ENCODE data around the gene AP2A1.

Gene AP2A1

DNA sequence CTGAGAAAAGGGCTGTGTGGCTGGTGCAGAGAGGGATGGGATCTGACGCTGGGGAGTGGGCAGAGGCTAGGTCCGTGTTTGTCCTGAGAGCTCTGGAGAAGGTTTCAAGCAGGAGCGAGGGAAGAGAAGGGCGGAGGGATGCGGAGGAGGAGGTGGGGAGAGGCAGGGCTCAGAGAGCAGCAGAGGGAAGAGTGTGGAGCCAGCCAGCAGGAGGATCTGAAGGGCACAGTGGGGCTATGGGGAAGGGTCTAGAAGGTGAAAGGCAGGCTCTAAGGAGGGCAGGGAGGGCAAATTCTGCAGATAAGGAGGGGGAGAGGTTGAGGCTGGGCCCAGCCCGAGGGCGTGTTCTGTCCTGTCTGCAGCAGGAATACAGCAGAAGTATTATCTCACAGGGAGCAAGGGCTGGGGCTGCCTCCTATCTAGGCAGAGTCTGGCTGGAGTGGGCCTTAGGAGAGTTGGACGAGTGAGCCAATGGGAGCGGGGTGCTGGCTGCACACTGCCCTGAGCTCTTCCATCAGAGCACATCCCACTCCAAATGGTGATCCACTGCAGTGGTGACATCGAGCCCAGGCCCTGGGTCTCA, 6.1 kb downstream of the AP2A1 start:
- H3K4me3 ChIP-seq (replicated peaks in 1 of 2; ENCODE audit: low read depth in 2 of 2, low read length in 2 of 2) = no peak overlapping the region
- no peak for DNase-seq (ENCODE audit: low read depth in 2 of 2)
- TF ChIP-seq CTCF (IDR thresholded peaks at IDR 0.05; ENCODE audit: low read depth, low read length) = no peak

- no peak for DNase-seq (ENCODE audit: low read depth in 2 of 2)
- no peak for TF ChIP-seq CTCF (IDR thresholded peaks at IDR 0.05; ENCODE audit: low read depth, low read length)
- H3K4me3 ChIP-seq (replicated peaks in 1 of 2; ENCODE audit: low read depth in 2 of 2, low read length in 2 of 2) = no peak overlapping the region
Observed at GRCh38 chr19:49773663-49774350, 7.0 kb downstream of the AP2A1 start.

GRCh38 chr19:49774969-49775368, 8.2 kb downstream of the AP2A1 start:
- TF ChIP-seq CTCF (IDR thresholded peaks at IDR 0.05; ENCODE audit: low read depth, low read length) = no peak
- no peak overlapping the region for H3K4me3 ChIP-seq (replicated peaks in 1 of 2; ENCODE audit: low read depth in 2 of 2, low read length in 2 of 2)
- no peak for DNase-seq (ENCODE audit: low read depth in 2 of 2)

DNA sequence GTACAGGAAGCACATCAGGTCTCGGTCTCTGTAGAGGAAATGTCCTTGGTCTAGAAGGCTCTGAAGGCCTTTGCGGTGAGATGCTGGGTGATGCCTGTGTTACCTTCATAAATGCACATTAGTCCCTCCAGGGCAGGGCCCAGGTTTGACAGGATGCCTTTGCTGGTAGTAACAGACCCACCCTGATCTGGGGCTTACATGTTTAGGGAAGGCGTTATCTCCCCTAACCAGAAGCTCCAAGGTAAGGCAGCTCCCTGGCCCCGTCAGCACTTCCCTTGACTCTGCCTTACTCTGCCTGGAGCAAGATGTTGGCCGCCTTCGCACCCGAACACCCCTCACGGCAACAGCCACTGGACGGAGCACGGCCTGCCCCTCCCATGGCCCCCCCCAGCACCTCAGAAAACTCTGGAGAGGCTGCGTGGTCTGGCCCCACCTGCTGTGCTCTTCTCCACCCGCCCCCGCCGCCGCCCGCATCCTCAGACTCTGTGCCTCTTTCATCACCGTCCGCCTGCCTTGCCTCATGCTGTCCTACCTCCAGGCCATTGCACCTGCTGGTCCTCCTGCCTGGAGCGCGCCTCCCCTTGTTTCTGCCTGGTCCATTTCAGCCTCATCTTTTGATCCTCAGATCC, 9.1 kb downstream of the AP2A1 start:
- no peak for DNase-seq (ENCODE audit: low read depth in 2 of 2)
- no peak overlapping the region for H3K4me3 ChIP-seq (replicated peaks in 1 of 2; ENCODE audit: low read depth in 2 of 2, low read length in 2 of 2)
- no peak for TF ChIP-seq CTCF (IDR thresholded peaks at IDR 0.05; ENCODE audit: low read depth, low read length)

DNA sequence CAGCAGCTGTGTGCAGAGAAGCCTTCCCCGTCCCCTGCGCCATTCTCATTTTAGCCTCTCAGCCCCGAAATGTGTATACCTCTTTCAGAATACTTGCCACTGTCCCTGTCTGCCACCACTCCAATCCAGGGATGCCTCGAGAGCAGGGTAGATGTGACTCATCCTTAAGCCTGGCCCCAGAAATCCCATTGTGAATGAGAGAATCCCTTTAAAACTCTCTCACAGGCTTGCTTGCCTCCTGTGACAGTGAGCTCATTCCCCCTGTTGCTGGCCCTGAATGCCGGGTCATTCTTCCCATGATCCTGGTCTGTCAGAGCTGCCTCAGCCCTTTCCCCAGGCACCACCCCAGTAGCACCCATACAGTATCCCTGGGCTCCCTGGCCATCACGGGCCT, 9.6 kb downstream of the AP2A1 start:
- no peak for DNase-seq (ENCODE audit: low read depth in 2 of 2)
- no peak for TF ChIP-seq CTCF (IDR thresholded peaks at IDR 0.05; ENCODE audit: low read depth, low read length)
- no peak overlapping the region for H3K4me3 ChIP-seq (replicated peaks in 1 of 2; ENCODE audit: low read depth in 2 of 2, low read length in 2 of 2)

DNA sequence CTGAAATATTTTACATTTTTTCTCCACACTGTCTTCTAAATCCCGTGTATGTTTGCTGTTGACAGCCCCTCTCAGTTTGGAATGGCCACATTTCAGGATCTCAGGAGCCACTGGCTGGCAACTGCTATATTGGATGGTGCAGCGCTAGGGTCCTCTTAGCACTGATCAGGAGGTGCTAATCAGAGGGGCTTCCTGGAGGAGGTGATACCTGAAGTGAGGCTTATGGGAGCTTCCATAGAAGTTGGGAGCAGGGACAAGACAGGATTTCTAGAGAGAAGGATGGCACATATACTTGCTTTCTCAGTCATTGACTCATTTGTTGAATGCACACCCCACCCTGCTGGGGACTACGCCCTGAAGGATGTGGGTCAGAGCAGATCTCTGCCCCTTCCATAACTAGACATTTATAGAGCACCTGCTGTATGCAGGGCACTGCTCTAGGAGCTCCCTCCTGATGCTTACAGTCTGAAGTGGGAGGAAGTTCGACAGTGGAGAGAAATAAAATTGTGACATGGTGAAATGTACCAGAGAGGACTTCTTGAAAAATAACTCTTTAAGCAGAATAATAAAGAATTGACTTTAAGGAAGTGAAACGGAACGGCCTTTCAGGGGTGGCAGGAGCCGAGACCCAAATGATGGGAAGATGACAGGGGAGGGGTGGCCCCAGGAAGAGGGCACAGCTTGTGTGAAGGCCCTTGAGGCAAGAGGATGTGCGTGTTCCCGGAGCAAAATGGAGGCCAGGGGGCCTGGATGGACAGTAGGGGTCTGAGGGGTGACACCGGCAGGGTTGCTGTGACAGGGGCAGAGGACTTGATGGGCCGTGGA, 13.1 kb downstream of the AP2A1 start:
- TF ChIP-seq CTCF (IDR thresholded peaks at IDR 0.05; ENCODE audit: low read depth, low read length) = no peak
- DNase-seq (ENCODE audit: low read depth in 2 of 2) = no peak
- H3K4me3 ChIP-seq (replicated peaks in 1 of 2; ENCODE audit: low read depth in 2 of 2, low read length in 2 of 2) = no peak overlapping the region
